WTC11 (cell line): ENCODE data around the gene TXNL4A. TPM values are rescaled to one million over a fixed set of nuclear protein-coding genes. Genes with fewer than 3 reads are reported as not detected.
A peak's percentile ranks its signal among the peaks of the same experiment; 100 is the strongest.

ENCODE experiments used
- ATAC-seq: fragments of 200-7000 bp; cut with Tn5 transposase; 2 replicates; pipeline ENCODE4 v1.10.0; 2021; ENCODE audit warnings: mild to moderate bottlenecking, moderate library complexity
- CTCF ChIA-PET: fragments of 300-600 bp; sonication (Branson Sonifier 250); formaldehyde crosslinking; loops from one replicate; lab custom pipeline; 2021; ENCODE audit warnings: antibody characterized with exemption; lab: Charles Lee
- POLR2A ChIA-PET: fragments of 350-600 bp; sonication (Branson Sonifier 250); formaldehyde crosslinking; loops from one replicate; lab custom pipeline; 2021; ENCODE audit warnings: antibody characterized with exemption; lab: Charles Lee
- DNase-seq: peaks from one replicate; pipeline ENCODE4 v3.0.0; 2021; ENCODE audit warnings: low spot score
- H3K27ac Mint-ChIP-seq: 2 replicates; pipeline ENCODE4 v1.8.0; 2021; ENCODE audit warnings: mixed read lengths
- H3K27me3 Mint-ChIP-seq: 2 replicates; pipeline ENCODE4 v1.8.0; 2021; ENCODE audit warnings: low read depth, mild to moderate bottlenecking, moderate library complexity, mixed read lengths
- H3K36me3 Mint-ChIP-seq: 2 replicates; pipeline ENCODE4 v1.8.0; 2021; ENCODE audit warnings: mixed read lengths
- H3K4me1 Mint-ChIP-seq: 2 replicates; pipeline ENCODE4 v1.8.0; 2022; ENCODE audit warnings: mixed read lengths
- H3K4me3 Mint-ChIP-seq: 2 replicates; pipeline ENCODE4 v1.8.0; 2021; ENCODE audit warnings: mild to moderate bottlenecking, moderate library complexity, mixed read lengths
- H3K9me3 Mint-ChIP-seq: 2 replicates; pipeline ENCODE4 v1.8.0; 2021; ENCODE audit warnings: mixed read lengths
- ATF1 ChIP-seq: sonication (generic); formaldehyde crosslinking; IDR thresholded peaks from 2 replicates; pipeline ENCODE4 v1.8.1; 2023; ENCODE audit warnings: mild to moderate bottlenecking, moderate library complexity, missing genetic modification reagents
- ATF2 ChIP-seq: sonication (generic); formaldehyde crosslinking; IDR thresholded peaks from 2 replicates; pipeline ENCODE4 v1.8.1; 2022; ENCODE audit warnings: low read depth, missing genetic modification reagents, borderline replicate concordance
- CREM ChIP-seq: sonication (generic); formaldehyde crosslinking; IDR thresholded peaks from 2 replicates; pipeline ENCODE4 v1.8.1; 2022; ENCODE audit warnings: mild to moderate bottlenecking, missing genetic modification reagents, moderate library complexity
- EMX1 ChIP-seq: fragments of 250-450 bp; sonication (Bioruptor Pico); IDR thresholded peaks from 2 replicates; pipeline ENCODE4 v1.8.0; 2021; ENCODE audit warnings: mild to moderate bottlenecking
- IRF2 ChIP-seq: sonication (generic); formaldehyde crosslinking; IDR thresholded peaks from 2 replicates; pipeline ENCODE4 v1.8.0; 2022; ENCODE audit warnings: low read depth, missing genetic modification reagents, borderline replicate concordance
- MAX ChIP-seq: sonication (generic); formaldehyde crosslinking; IDR thresholded peaks from 2 replicates; pipeline ENCODE4 v1.8.0; 2022; ENCODE audit warnings: mild to moderate bottlenecking, missing genetic modification reagents
- MLX ChIP-seq: sonication (generic); formaldehyde crosslinking; IDR thresholded peaks from 2 replicates; pipeline ENCODE4 v1.8.1; 2023; ENCODE audit warnings: mild to moderate bottlenecking, missing genetic modification reagents, moderate library complexity
- NFATC4 ChIP-seq: fragments of 250-450 bp; sonication (Bioruptor Pico); IDR thresholded peaks from 2 replicates; pipeline ENCODE4 v1.9.0; 2021; ENCODE audit warnings: mild to moderate bottlenecking
- OVOL2 ChIP-seq: fragments of 250-450 bp; sonication (Bioruptor Pico); IDR thresholded peaks from 2 replicates; pipeline ENCODE4 v1.9.0; 2021; ENCODE audit warnings: mild to moderate bottlenecking, borderline replicate concordance
- PREB ChIP-seq: sonication (generic); formaldehyde crosslinking; IDR thresholded peaks from 2 replicates; pipeline ENCODE4 v1.8.1; 2022; ENCODE audit warnings: mild to moderate bottlenecking, missing genetic modification reagents, moderate library complexity, borderline replicate concordance
- PRRX2 ChIP-seq: fragments of 250-450 bp; sonication (Bioruptor Pico); IDR thresholded peaks from 2 replicates; pipeline ENCODE4 v1.8.0; 2021; ENCODE audit warnings: mild to moderate bottlenecking
- SMAD3 ChIP-seq: sonication (generic); formaldehyde crosslinking; IDR thresholded peaks from 2 replicates; pipeline ENCODE4 v1.8.0; 2022; ENCODE audit warnings: missing genetic modification reagents, mild to moderate bottlenecking, borderline replicate concordance
- SOX15 ChIP-seq: fragments of 250-450 bp; sonication (Bioruptor Pico); IDR thresholded peaks from 2 replicates; pipeline ENCODE4 v1.9.0; 2021; ENCODE audit warnings: mild to moderate bottlenecking
- ZBTB21 ChIP-seq: sonication (generic); formaldehyde crosslinking; IDR thresholded peaks from 2 replicates; pipeline ENCODE4 v1.8.1; 2023; ENCODE audit warnings: mild to moderate bottlenecking, missing genetic modification reagents, borderline replicate concordance
- ZNF263 ChIP-seq: sonication (generic); formaldehyde crosslinking; IDR thresholded peaks from 2 replicates; pipeline ENCODE4 v1.8.1; 2022; ENCODE audit warnings: low read depth, mild to moderate bottlenecking, moderate library complexity, missing genetic modification reagents
- ZNF416 ChIP-seq: fragments of 250-450 bp; sonication (Bioruptor Pico); IDR thresholded peaks from 2 replicates; pipeline ENCODE4 v1.9.0; 2021; ENCODE audit warnings: mild to moderate bottlenecking, inconsistent platforms
- ZNF512 ChIP-seq: sonication (generic); formaldehyde crosslinking; IDR thresholded peaks from 2 replicates; pipeline ENCODE4 v1.8.1; 2022; ENCODE audit warnings: missing genetic modification reagents, borderline replicate concordance
- total RNA-seq: library from RNA; stranded (reverse); gene quantifications from 3 replicates; pipeline ENCODE4 v1.2.3, GENCODE V29; 2021
- TF ChIP-seq, protein P1 (sequence below): sonication (generic); formaldehyde crosslinking; IDR thresholded peaks from 2 replicates; pipeline ENCODE4 v1.8.0; 2022; ENCODE audit warnings: mild to moderate bottlenecking, missing genetic modification reagents
- TF ChIP-seq, protein P2 (sequence below): sonication (generic); formaldehyde crosslinking; IDR thresholded peaks from 2 replicates; pipeline ENCODE4 v1.8.1; 2022; ENCODE audit warnings: low read depth, mild to moderate bottlenecking, moderate library complexity, missing genetic modification reagents, borderline replicate concordance
- TF ChIP-seq, protein P3 (sequence below): sonication (generic); formaldehyde crosslinking; IDR thresholded peaks from 2 replicates; pipeline ENCODE4 v1.8.1; 2023; ENCODE audit warnings: mild to moderate bottlenecking, missing genetic modification reagents, moderate library complexity

TXNL4A gene
- total RNA-seq, 1 experiment from 2014 or later = 157 TPM

DNA sequence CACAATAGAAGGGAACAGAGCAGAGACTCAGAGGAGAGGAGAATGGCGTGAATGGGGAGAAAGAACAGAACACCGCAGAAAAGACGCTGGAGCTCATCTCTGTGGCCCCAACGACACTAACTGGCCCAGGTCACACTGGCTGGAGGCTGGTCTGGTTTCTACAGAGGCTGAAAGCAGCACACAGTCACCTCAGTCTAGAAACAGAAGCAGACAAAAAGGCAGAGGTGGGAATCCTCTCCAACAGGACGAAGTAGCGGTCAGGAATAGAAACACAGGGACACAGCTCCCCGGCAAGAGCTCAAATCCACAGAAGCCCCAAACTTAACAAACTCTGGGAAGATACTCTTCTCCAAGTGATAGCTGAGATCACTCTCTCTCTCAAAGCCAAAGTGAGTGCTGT lies 46.2 kb downstream of the TXNL4A start:
- Mint-ChIP-seq H3K4me3 (no peak overlapping the region), H3K27me3 (no peaks in the 10 kb centered on the region; the same call in 1 of the 2 replicates), H3K9me3 (no peaks in the 10 kb centered on the region), H3K4me1 (peaks cover 13% of the 10 kb centered on the region), H3K27ac (0 out of 2 replicates have a peak overlapping the region, but pooled peaks have one; percentile 57), H3K36me3 (peaks cover 2% of the 10 kb centered on the region; the same call in 1 of the 2 replicates)
- ChIA-PET CTCF (no interaction called here), POLR2A (no interaction called here)
- no peak for ATAC-seq
- no peak for DNase-seq
- TF ChIP-seq MLX (CRISPR knock-in tag) = no peak
- TF ChIP-seq, protein P1, sequence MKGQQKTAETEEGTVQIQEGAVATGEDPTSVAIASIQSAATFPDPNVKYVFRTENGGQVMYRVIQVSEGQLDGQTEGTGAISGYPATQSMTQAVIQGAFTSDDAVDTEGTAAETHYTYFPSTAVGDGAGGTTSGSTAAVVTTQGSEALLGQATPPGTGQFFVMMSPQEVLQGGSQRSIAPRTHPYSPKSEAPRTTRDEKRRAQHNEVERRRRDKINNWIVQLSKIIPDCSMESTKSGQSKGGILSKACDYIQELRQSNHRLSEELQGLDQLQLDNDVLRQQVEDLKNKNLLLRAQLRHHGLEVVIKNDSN = no peak
- TF ChIP-seq NFATC4 = no peak
- TF ChIP-seq, all 79 proteins: peak for 0

DNA sequence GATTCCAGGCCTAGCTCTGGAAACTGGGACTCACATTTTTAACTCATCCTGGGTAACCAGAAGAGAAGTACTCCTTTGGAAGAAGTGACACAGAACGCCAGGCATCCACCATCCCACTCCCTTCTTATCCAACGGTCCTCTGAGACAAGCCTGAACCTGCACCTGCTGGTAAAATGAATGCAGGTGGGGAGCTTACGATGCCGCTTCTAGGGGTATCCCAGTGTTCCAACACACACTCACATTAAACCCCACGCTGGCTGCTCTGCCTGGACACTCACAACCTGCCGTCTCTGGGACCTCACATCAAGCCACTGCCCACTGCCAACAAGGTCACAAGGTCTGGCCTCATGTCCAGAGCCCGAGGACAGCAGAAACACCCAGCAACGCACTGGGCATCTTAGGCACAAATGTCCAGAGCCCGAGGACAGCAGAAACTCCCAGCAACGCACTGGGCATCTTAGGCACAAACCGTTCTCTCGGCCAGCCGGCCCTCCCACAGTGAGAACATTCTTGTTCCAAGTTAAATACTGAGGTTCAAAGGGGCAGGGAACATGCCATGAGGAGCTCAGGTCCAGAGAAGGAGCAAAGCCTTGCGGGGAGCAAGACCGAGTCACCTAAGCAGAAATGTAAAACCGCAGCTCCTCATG lies 46.8 kb downstream of the TXNL4A start:
- ATAC-seq (no peak), DNase-seq (no peak)
- CTCF ChIA-PET = no interaction called here
- TF ChIP-seq IRF2 (CRISPR knock-in tag) = no peak
- TF ChIP-seq EMX1 (CRISPR knock-in tag) = no peak
- no peak for TF ChIP-seq CREM (CRISPR knock-in tag)
- no peak for TF ChIP-seq OVOL2 (CRISPR knock-in tag)
- no peak for TF ChIP-seq ZNF512 (CRISPR knock-in tag)
- no peak for TF ChIP-seq SMAD3
- no peak for TF ChIP-seq ZNF263 (CRISPR knock-in tag)
- TF ChIP-seq, protein P2, sequence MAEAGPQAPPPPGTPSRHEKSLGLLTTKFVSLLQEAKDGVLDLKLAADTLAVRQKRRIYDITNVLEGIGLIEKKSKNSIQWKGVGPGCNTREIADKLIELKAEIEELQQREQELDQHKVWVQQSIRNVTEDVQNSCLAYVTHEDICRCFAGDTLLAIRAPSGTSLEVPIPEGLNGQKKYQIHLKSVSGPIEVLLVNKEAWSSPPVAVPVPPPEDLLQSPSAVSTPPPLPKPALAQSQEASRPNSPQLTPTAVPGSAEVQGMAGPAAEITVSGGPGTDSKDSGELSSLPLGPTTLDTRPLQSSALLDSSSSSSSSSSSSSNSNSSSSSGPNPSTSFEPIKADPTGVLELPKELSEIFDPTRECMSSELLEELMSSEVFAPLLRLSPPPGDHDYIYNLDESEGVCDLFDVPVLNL (CRISPR knock-in tag) = no peak
- no peak for TF ChIP-seq MAX (CRISPR knock-in tag)
- TF ChIP-seq PRRX2 (CRISPR knock-in tag) = no peak
- no peak for TF ChIP-seq SOX15 (CRISPR knock-in tag)
- TF ChIP-seq PREB (CRISPR knock-in tag) = no peak
- TF ChIP-seq ATF2 (CRISPR knock-in tag) = no peak
- TF ChIP-seq ZNF416 = no peak
- TF ChIP-seq ATF1 = no peak
- TF ChIP-seq ZBTB21 = no peak
- TF ChIP-seq, protein P1 = no peak
- TF ChIP-seq, protein P3, sequence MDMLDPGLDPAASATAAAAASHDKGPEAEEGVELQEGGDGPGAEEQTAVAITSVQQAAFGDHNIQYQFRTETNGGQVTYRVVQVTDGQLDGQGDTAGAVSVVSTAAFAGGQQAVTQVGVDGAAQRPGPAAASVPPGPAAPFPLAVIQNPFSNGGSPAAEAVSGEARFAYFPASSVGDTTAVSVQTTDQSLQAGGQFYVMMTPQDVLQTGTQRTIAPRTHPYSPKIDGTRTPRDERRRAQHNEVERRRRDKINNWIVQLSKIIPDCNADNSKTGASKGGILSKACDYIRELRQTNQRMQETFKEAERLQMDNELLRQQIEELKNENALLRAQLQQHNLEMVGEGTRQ (CRISPR knock-in tag) = no peak
- peaks cover 13% of the 10 kb centered on the region for H3K4me1 Mint-ChIP-seq
- H3K27ac Mint-ChIP-seq = 0 out of 2 replicates have a peak overlapping the region, but pooled peaks have one; percentile 57
- no peaks in the 10 kb centered on the region for H3K9me3 Mint-ChIP-seq
- POLR2A ChIA-PET = no interaction called here
- no peak overlapping the region for H3K4me3 Mint-ChIP-seq
- H3K36me3 Mint-ChIP-seq = peaks cover 2% of the 10 kb centered on the region; the same call in 1 of the 2 replicates
- no peaks in the 10 kb centered on the region; the same call in 1 of the 2 replicates for H3K27me3 Mint-ChIP-seq
